Stimulated activated CD4-positive, alpha-beta T cell treated with anti-CD3 and anti-CD28 coated beads, Interleukin-4, amount 100 ng/mL, for 48 hours (primary cell): Measurements from ENCODE around the gene SNAPC1.
A peak's percentile ranks its signal among the peaks of the same experiment; 100 is the strongest.
"Not testable (repeated sequence)": the region's sequence is repeated elsewhere in the genome, so short reads cannot be mapped to it uniquely, and the experiment has no call there.

Experiments
- DNase-seq, 2 donors: peaks; one replicate each; pipeline ENCODE4 v3.0.0-alpha.2; 2020; ENCODE audit warnings: low read depth in 2 of 2

The SNAPC1 gene, protein sequence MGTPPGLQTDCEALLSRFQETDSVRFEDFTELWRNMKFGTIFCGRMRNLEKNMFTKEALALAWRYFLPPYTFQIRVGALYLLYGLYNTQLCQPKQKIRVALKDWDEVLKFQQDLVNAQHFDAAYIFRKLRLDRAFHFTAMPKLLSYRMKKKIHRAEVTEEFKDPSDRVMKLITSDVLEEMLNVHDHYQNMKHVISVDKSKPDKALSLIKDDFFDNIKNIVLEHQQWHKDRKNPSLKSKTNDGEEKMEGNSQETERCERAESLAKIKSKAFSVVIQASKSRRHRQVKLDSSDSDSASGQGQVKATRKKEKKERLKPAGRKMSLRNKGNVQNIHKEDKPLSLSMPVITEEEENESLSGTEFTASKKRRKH

DNA sequence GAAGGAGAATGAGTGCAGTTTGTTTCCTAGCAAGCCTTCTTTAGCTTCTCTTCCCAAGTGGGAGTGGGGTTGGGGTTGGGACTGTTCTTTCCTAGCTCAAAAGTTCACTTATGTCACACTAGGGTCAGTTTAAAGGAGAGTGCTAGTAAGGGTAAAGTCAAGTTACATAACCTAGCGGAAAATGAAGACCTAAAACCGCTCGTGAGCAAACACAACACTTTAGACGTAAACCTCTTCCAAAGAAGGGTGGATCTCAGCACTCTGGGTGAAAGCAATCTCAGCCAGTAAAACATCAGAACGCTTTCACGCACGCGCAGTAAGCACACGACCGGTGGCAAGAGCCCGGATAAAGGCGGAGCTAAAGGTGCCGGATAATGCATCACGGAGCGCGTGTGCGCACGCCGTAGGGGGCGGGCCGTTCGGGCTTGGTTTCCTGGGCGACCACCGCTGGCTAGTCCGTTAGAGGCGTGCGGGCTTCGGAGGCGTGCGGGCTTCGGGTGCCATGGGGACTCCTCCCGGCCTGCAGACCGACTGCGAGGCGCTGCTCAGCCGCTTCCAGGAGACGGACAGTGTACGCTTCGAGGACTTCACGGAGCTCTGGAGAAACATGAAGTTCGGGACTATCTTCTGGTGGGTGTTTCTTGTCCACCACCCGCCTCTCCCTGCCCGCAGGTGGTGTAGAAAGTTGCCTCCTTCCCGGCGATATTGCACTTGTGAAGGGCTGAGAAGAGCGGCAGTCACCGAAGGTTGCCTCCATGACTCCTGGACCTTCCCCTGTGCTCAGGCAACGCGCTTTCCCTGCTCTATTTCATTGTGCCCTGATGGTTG lies at the start of gene SNAPC1:
Gene SNAPC1, plus strand, starts transcription at position 462 of the 828 bp plus-strand sequence. Its CDS starts 41 bp downstream, at position 503.
- DNase-seq = peak; percentile 93 to 98

DNA sequence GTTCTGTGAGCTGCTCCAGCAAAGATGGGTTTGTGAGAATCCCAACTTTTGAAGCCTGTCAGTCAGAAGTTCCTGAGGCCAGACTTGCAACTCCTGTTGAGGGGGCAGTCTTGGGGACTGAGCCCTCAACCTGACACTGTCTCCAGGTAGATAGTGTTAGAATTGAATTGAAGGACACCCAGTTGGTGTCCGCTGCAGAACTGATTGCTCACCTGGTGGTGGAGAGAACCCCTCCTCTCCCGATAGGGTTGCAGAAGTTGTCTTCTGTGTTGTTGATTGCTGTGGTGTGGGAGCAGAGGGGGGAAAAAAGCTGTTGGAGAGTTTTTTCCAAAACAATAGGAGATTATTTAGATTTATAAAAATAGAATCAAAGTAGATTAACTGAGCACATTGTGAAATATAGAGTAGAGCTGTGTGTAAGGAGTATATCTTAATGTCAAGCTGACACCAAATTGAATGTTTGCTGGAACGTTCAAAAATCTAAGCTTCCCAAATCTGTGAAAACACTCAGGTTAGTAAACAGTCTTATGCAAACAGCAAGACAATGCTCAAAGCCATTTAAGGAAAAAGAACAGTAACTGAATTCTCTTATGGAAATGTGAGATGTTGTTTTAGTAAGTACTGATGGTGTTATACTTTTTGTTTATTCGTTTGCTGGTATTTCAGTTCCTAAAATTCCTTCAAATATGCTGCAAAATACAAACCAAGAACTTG lies 48.3 kb upstream of the SNAPC1 start:
- DNase-seq = no peak

DNA sequence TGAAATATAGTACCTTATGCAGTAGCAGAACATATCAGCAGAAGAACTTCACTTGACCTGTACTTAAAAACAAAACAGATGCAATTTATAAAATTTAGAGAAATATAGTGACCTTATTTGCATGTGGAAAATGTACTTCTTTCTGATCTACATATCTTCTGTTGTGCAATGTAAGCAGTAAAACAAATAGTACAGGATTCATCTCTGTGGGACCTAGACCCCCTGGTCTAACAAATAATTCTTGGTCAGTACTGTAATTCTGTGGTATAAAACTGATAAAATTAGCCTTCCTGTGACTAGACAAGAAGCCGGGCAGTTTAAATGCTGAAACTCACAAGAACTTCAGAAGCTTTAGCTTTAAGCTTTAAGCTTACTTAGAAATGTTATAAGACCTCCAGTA lies 45.3 kb upstream of the SNAPC1 start:
- DNase-seq = no peak

DNA sequence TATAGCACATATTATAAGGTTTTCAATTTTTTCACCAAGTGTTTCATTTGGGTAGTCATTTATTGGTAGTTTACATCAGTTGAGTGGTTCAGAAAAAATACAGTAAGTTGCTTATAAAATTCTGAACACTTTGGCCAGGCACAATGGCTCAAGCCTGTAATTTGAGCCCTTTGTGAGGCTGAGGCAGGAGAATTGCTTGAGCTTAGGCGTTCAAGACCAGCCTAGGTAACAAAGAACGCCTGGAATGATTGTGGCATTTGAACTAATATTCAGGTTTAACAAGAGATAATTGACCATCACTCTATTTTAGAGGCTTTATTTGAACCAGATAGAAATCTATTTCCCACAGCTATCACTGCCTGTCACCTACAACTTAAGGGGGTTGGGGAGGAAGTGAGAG lies 44.2 kb upstream of the SNAPC1 start:
- DNase-seq = no peak

DNA sequence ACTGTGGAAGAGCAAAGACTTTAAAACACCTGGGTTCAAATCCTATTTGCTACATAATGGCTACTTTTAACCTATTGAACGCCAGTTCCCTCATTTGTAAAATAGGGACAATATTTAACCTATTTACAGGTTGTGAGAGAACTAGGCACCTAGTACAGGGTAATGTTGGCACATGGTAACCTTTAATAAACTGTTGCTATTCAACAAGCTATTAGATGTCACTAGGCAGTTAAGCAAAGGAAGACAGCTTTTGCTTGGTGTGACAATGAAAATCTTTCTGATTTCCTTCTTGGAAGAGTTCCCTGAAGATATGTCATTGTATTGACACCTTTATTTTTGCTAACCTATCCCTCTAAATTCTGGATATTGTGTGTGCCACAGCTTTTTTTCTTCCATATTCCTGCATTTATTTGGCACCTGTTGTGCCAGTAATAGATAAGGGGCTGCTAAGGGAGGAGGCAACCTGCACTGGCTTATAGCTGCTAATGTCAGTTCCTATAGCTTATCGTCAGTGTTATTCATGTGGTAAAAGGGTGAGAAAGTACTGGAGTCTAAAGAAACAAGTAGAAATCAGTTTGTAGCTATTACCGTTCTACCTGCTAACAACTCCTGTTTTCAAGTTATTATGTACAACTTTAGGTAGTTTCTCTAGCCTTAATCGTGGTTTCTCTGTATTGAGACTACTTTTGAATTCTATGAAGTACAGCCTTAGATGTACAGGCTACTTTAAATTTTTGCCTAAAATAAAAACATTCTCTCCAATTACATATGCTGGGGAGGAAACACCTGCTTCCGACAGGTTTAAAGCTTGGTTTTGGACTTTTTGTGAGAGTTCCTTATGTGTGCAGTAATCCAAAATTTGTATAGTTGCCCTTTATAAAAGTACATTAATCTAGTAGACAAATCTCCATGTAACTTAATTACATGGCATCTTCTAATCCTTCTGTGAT lies 42.6 kb upstream of the SNAPC1 start:
- no peak for DNase-seq

DNA sequence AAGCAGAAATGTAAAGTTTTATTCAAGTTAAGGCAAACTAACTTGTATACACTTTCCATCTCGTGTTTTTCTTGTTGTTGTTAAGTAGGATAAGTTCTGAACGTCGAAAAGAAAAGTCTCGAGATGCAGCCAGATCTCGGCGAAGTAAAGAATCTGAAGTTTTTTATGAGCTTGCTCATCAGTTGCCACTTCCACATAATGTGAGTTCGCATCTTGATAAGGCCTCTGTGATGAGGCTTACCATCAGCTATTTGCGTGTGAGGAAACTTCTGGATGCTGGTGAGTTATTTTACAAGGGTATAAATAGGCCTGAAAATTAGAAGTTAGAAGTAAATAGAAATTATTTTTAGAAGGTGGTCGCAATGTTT lies 41.9 kb upstream of the SNAPC1 start:
- no peak for DNase-seq

DNA sequence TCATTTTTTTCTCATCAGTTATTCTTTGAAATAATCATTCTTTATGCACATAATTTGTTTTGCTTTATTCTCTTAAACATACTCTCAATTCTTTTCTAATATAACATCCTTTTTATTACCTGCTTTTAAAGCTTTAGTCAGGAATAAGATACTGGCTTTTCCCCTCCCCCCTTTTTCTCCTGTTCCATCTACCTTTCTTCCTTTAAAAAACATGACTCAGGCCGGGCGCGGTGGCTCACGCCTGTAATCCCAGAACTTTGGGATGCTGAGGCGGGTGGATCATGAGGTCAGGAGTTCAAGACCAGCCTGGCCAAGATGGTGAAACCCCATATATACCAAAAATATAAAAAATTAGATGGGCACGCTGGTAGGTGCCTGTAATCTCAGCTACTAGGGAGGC lies 41.5 kb upstream of the SNAPC1 start:
- no peak for DNase-seq

DNA sequence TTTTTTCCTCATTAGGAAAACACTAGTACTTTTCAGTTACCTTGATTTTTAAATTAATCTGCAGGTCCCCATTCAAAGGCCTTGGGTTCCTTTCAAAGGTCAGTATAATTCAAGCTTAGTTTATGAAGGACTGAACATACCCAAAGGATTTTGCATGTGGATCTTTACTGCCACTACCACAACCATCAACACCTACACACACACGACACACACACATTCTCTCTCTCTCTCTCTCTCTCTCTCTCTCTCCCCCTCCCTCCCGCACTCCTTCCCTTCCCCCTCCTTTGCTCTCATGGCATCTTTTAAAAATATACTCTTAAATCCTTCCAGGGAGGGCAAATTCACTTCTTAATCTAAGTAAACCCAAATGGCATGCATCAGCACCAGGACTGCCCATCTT lies 38.1 kb upstream of the SNAPC1 start:
- DNase-seq = no peak

DNA sequence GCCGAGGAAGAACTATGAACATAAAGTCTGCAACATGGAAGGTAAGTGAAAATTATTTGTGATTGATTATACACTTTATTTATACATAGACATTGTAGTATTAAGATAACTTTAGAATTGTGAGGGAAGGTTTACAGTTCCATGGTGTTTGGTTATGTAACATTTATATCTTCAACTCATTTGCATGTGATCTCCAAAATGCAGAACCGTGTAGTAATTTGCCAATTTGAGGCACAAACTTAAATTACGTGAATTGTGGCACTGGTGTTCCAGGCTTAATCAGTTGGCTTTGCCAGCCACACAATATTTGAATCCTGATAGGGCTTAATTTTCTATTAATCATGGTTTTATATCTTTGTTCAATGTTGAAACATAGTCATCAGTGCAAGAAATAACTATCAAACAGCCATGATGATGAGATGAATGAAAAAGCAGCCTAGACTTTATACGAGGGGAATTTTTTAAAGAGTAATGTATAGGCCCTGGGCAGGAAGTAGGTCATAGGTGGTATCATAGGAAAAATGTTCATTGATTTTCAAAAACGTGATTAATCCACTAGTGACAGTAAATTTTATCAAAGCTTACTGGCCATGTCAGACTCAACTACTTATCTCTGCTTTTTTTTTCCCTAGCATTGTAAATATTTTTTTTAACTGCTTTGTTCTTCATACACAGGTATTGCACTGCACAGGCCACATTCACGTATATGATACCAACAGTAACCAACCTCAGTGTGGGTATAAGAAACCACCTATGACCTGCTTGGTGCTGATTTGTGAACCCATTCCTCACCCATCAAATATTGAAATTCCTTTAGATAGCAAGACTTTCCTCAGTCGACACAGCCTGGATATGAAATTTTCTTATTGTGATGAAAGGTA lies 35.2 kb upstream of the SNAPC1 start:
- no peak for DNase-seq

DNA sequence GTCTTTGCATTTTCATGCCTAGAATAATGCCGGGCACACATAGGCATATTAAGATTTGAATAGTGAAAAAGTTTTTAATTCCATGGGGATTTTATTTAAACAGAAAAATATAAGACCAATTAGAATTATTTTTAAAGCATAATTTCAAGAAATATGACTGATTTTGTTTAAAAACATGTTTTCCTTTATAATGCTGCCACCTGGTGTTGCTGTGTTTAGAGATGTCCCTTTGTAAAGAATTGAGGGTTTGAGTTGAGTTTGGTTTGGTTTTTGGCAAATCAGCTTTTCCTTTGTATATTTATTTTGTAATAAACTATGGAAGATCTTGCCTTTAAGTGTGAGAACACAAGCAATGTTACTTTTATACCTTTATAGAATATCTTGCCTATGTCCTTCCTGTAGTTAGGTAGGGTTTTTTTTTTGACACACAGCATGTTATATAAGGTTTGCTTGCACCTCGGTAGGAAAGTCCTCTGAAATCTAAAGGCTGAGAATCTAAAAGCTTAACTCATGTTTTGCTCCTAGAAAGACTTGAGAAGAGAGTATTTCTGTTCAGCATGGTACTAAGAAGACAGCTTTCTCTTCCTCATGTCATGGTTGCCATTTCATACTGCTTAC lies 31.4 kb upstream of the SNAPC1 start:
- no peak for DNase-seq

DNA sequence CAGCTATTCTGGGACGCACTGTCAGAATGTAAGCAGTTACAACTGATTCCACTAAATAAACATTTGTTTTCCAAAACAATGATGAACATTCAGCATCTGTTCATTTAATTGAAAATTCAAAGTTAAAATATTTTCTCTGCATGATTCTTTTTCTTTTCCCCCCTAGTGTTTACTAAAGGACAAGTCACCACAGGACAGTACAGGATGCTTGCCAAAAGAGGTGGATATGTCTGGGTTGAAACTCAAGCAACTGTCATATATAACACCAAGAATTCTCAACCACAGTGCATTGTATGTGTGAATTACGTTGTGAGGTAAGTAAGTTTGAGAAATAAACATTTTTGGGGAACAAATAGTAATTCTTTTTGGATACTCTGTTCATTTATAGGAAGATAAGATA lies 28.2 kb upstream of the SNAPC1 start:
- no peak for DNase-seq

DNA sequence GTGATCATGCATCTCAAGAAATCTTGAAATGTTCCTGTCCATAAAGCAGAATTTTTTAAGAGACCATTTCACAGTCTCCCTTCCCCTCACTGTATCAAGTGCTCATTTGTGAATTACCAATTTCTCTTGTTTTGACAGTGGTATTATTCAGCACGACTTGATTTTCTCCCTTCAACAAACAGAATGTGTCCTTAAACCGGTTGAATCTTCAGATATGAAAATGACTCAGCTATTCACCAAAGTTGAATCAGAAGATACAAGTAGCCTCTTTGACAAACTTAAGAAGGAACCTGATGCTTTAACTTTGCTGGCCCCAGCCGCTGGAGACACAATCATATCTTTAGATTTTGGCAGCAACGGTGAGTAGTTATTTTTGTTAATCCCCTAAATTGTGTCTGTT lies 25.5 kb upstream of the SNAPC1 start:
- no peak for DNase-seq

DNA sequence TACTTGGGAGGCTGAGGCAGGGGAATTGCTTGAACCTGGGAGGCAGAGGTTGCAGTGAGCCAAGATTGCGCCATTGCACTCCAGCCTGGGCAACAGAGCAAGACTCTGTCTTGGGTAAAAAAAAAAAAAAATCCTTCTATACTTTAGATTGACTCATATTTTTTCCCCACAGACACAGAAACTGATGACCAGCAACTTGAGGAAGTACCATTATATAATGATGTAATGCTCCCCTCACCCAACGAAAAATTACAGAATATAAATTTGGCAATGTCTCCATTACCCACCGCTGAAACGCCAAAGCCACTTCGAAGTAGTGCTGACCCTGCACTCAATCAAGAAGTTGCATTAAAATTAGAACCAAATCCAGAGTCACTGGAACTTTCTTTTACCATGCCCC lies 24.3 kb upstream of the SNAPC1 start:
- DNase-seq = no peak

DNA sequence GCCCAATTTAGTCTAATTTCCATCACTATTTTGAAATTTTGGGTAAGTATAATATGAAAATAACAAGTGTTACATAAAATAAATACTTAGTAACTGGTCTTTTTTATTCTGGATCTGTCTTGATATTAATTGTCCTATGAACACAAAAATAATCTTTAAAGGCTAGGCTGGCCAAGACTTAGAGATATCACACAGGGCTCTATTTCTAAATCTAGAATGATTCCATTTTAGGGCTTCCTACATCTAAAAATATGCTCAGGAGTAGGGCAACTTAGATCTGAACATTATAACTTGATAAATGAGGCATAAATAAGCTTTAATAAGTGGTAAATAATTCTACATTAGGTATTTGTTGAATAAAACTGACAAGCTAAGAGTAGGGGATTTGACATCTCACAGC lies 23.1 kb upstream of the SNAPC1 start:
- no peak for DNase-seq

DNA sequence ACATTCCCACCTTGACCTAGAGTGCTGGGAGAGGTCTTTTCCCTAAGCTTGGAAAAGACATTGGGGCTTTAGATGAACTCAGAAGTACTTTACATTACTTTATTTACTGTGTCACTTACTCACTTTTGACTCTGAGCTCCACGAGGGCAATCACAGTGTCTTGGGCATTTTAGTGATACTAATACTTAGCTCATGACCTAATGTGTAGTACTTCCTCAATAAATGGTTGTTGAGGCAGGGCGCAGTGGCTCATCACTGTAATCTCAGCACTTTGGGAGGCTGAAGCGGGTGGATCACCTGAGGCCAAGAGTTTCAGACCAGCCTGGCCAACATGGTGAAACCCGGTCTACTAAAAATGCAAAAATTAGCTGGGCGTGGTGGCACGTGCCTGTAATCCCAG lies 19.8 kb upstream of the SNAPC1 start:
- DNase-seq = no peak

DNA sequence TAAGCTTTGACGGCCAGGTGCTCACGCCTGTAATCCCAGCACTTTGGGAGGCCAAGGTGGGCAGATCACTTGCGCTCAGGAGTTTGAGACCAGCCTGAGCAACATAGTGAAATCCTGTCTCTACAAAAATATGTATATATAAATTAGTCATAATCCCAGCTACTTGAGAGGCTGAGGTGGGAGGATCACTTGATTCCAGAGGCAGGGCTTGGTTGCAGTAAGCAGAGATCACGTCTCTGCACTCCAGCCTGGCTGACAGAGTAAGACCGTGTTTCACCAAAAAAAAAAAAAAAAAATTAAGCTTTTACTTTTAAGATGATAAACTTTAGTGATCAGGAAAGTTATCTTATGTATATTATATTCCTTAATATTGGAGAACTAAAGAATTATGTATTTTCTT lies 18.0 kb upstream of the SNAPC1 start:
- no peak for DNase-seq

DNA sequence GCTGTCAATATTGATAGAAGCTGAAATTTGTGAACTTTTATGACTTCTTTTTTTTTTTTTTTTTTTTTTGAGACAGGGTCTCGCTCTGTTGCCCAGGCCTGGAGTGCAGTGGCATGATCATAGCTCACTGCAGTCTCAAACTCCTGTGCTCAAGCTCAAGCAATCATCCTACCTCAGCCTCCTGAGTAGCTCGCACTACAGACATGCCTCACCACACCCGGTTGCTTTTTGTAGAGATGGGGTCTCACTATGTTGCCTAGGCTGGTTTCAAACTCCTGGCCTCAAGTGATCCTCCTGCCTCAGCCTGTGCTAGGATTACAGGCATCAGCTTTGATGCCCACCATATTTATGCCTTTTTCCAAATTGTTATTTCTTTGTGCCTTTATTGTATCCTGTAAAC lies 15.9 kb upstream of the SNAPC1 start:
- DNase-seq = not testable (repeated sequence)

DNA sequence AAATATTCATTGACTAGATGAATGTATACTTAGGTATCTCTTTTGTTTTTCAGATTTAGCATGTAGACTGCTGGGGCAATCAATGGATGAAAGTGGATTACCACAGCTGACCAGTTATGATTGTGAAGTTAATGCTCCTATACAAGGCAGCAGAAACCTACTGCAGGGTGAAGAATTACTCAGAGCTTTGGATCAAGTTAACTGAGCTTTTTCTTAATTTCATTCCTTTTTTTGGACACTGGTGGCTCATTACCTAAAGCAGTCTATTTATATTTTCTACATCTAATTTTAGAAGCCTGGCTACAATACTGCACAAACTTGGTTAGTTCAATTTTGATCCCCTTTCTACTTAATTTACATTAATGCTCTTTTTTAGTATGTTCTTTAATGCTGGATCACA lies 15.3 kb upstream of the SNAPC1 start:
- no peak for DNase-seq

DNA sequence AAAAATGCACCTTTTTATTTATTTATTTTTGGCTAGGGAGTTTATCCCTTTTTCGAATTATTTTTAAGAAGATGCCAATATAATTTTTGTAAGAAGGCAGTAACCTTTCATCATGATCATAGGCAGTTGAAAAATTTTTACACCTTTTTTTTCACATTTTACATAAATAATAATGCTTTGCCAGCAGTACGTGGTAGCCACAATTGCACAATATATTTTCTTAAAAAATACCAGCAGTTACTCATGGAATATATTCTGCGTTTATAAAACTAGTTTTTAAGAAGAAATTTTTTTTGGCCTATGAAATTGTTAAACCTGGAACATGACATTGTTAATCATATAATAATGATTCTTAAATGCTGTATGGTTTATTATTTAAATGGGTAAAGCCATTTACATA lies 14.9 kb upstream of the SNAPC1 start:
- no peak for DNase-seq

DNA sequence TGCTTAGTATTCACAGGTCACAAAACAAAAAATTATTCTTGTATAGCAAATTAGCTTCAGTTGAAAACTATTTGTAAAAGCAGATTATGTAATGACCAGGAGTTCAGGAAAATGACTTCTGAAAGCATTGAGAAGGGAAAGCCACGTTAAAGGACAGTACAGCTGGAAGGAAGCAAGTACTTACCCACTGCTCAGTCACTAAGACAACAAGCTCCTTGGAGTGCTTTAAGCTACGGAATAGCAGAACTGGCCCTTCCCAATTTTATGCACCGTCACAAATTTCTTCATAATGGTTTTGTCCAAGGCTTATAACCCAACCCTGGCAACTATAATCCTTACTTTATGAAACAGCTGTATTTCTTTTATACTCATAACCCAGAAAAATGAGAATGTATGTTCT lies 13.0 kb upstream of the SNAPC1 start:
- no peak for DNase-seq
